Body of pancreas (tissue), 4 donors: ENCODE measurements around the gene PLVAP.

Experiments used
- POLR2A ChIP-seq, 3 donors: fragments of 450-650 bp; IDR thresholded peaks; one replicate each; pipeline ENCODE4 v1.6.1; 2016; ENCODE audit warnings: antibody characterized with exemption in 3 of 3, mild to moderate bottlenecking in 2 of 3
- TF ChIP-seq, protein P1 (sequence below), 7 experiments: fragments of 450-650 bp in 4 of 7; fragments of 200-600 bp in 3 of 7; sonication (generic) in 3 of 7; IDR thresholded peaks; one replicate each; pipeline ENCODE4 v1.5.1; 2016 to 2019; ENCODE audit warnings: antibody characterized with exemption in 7 of 7

DNA sequence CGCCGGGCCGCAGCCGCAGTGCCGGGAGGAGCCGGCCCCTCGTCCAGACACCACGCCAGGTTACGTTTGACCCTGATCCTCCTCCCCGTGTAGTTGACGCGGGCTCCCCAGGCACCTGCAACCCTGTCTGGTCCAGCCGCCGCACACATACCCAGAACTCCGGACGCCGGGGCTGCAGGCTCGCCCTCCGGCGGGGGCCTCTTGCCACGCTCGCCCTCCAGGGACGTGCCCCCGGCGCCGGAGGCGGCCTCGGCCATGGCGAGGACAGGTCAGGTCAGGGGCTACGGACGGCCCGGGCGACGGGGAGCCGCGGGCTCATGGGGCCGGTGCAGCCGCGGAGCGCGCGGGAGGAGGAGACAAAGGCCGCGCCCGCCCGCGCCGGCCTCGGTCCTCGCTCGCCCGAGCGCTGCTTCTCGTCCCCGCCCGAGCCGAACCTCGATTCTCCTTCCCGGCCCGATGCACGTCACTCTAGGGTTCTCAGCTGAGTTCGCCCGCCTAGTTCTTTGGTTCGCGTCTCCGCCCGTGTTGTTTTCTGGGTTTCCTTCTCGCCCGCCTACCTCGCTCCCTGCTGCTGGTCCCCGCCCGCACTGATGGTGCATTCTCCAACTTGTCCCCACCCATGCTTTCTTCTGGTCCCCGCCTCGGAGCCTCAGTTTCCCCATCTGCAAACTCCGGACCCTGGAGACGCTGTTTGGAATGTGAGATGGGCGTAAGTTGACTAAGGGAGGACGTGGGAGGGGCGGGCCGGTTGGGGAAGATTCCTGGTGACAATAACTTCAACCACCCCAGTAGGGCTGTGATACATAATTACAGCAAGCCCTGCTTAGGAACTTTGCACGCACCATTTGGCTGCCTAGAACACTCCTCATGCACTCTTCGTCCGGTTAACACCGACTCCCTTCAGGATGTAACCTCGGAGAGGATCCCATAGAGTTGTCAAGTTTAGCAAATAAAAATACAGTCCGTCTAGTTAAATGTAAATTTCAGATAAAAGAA lies 42.4 kb downstream of the PLVAP start, which contains the start of gene ANO8:
- TF ChIP-seq, protein P1, sequence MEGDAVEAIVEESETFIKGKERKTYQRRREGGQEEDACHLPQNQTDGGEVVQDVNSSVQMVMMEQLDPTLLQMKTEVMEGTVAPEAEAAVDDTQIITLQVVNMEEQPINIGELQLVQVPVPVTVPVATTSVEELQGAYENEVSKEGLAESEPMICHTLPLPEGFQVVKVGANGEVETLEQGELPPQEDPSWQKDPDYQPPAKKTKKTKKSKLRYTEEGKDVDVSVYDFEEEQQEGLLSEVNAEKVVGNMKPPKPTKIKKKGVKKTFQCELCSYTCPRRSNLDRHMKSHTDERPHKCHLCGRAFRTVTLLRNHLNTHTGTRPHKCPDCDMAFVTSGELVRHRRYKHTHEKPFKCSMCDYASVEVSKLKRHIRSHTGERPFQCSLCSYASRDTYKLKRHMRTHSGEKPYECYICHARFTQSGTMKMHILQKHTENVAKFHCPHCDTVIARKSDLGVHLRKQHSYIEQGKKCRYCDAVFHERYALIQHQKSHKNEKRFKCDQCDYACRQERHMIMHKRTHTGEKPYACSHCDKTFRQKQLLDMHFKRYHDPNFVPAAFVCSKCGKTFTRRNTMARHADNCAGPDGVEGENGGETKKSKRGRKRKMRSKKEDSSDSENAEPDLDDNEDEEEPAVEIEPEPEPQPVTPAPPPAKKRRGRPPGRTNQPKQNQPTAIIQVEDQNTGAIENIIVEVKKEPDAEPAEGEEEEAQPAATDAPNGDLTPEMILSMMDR (IDR thresholded peaks at IDR 0.05): peak in 1 of 7 experiments; percentile 5
- TF ChIP-seq POLR2A (IDR thresholded peaks at IDR 0.05): no peak
